ES-I3 (cell line): ENCODE data around the gene SCAMP5.

Experiments
- H3K36me3 ChIP-seq: 2 replicates; pipeline ENCODE4 v1.6.1; 2013; ENCODE audit warnings: mild to moderate bottlenecking, low read length, control low read depth, moderate library complexity; ENCODE audit not compliant: insufficient read depth
- H3K4me1 ChIP-seq: 2 replicates; pipeline ENCODE4 v1.6.1; 2013; ENCODE audit warnings: mild to moderate bottlenecking, control low read depth, low read length; ENCODE audit not compliant: insufficient read depth
- H3K9ac ChIP-seq: 2 replicates; pipeline ENCODE4 v1.6.1; 2013; ENCODE audit warnings: low read depth, mild to moderate bottlenecking, low read length, moderate library complexity
- H3K9me3 ChIP-seq: 2 replicates; pipeline ENCODE4 v1.6.1; 2013; ENCODE audit warnings: mild to moderate bottlenecking, low read length, moderate library complexity; ENCODE audit not compliant: control insufficient read depth, insufficient read depth

Gene SCAMP5

GRCh38 chr15:75034615-75035014 is 39.3 kb downstream of the SCAMP5 start:
- H3K36me3 ChIP-seq: 0 out of 2 replicates have a peak, but pooled peaks cover 2% of the 10 kb centered on the region
- no peak overlapping the region for H3K9ac ChIP-seq
- H3K9me3 ChIP-seq: no peaks in the 10 kb centered on the region
- peaks cover 16% of the 10 kb centered on the region; the same call in 1 of the 2 replicates for H3K4me1 ChIP-seq

GRCh38 chr15:75036212-75036616 is 40.9 kb downstream of the SCAMP5 start:
- peaks cover 10% of the 10 kb centered on the region; the same call in 1 of the 2 replicates for H3K4me1 ChIP-seq
- no peak overlapping the region for H3K9ac ChIP-seq
- H3K36me3 ChIP-seq: 0 out of 2 replicates have a peak, but pooled peaks cover 2% of the 10 kb centered on the region
- H3K9me3 ChIP-seq: no peaks in the 10 kb centered on the region

- H3K4me1 ChIP-seq: peaks cover 2% of the 10 kb centered on the region; the same call in 1 of the 2 replicates
- no peak overlapping the region for H3K9ac ChIP-seq
- H3K9me3 ChIP-seq: no peaks in the 10 kb centered on the region
- no peaks in the 10 kb centered on the region for H3K36me3 ChIP-seq
Observed at GRCh38 chr15:75037685-75038084, 42.3 kb downstream of the SCAMP5 start.

DNA sequence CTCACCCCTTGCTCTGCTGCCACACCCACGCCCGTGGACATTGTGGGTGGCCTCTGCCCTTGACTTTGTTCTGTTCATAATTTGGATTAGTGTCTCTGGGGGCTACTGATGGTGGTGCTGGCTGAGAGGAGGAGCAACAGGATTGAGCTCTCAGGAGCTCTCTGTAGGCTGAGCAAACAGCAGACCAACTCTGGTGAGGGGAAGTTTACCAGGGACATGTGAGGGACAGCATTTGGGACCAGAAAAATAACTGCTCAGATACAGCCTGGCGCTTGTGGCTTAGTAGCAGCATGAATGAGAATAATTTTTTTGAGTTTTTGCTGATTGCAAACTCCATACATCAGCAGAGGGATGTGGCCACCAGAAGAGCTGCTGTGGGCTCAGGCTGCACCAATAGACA is 42.9 kb downstream of the SCAMP5 start:
- peaks cover 3% of the 10 kb centered on the region; the same call in 1 of the 2 replicates for H3K4me1 ChIP-seq
- no peaks in the 10 kb centered on the region for H3K9me3 ChIP-seq
- H3K36me3 ChIP-seq: no peaks in the 10 kb centered on the region
- no peak overlapping the region for H3K9ac ChIP-seq

DNA sequence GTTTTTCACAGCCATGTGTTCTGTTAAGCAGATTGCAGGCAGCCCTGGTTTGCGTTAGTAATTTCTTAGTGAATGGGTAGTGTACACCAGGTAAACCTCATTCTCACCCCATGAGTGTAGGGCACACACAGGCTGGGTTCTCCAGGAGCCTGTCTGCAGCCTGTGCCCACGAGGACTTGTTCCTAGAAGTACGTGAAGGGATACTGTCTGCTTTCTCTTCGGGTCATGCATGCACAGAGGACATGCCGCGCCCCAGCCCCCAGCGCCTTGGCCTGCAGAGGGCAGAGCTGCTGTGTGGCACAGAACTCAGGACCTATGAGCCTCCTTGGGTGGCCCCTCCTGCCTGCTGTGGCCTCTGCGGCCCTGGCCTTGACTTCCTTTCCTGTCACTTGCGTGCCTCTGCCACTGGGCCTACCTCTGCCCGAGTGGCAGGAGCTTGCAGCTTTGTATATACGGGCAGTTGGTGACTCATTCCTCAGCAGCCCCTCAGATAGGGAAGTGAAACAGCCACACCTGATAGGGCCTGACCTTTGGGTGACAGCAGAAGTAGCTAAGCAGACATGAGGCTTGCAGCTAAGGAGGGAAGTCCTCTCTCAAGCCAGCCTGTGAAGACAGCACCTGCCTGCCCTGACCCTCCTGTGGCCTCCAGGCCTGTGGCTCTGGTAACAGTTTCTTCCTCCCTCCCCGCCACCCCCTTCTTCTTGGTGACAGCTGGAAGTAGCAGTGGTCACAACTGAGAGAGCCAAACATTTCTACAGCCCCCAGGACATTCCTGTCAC is 47.6 kb downstream of the SCAMP5 start:
- Histone ChIP-seq H3K36me3 (no peaks in the 10 kb centered on the region), H3K4me1 (peaks cover 20% of the 10 kb centered on the region), H3K9me3 (no peaks in the 10 kb centered on the region), H3K9ac (no peak overlapping the region)

GRCh38 chr15:75043509-75044257 is 48.3 kb downstream of the SCAMP5 start:
- Histone ChIP-seq H3K9me3 (no peaks in the 10 kb centered on the region), H3K36me3 (peaks cover 3% of the 10 kb centered on the region; the same call in 1 of the 2 replicates), H3K9ac (no peak overlapping the region), H3K4me1 (peaks cover 20% of the 10 kb centered on the region)

DNA sequence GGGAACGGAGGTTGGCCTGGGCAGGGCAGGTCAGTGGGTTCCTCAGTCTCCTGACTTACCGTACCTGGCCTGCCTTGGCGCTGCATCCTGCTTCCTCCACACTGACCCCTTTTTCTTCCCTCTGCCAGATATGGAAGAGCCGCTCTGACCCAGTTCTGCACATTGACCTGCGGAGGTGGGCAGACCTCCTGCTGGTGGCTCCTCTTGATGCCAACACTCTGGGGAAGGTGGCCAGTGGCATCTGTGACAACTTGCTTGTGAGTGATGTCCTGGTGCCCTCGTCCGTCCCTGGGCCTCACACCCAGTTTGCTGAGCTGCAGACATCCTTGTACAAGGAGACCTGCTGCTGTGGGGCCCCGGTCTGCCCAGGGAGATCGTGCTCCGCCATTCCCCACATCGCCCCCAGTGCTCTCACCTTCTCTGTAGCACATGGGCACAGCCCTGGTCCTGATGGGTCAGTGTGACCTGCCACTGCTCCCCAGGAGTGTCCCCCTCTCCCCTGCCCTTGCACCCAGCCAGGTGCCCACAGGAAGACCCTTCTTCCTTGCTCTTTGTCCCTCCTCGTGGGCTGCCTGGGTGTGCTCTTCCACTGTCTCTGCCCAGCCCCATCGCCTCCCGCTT is 49.0 kb downstream of the SCAMP5 start:
- no peak overlapping the region for H3K9ac ChIP-seq
- no peaks in the 10 kb centered on the region for H3K9me3 ChIP-seq
- peaks cover 20% of the 10 kb centered on the region for H3K4me1 ChIP-seq
- peaks cover 6% of the 10 kb centered on the region; the same call in 1 of the 2 replicates for H3K36me3 ChIP-seq

GRCh38 chr15:75045332-75046015 is 50.1 kb downstream of the SCAMP5 start:
- Histone ChIP-seq H3K9me3 (no peaks in the 10 kb centered on the region), H3K4me1 (peaks cover 20% of the 10 kb centered on the region), H3K36me3 (peaks cover 6% of the 10 kb centered on the region; the same call in 1 of the 2 replicates), H3K9ac (no peak overlapping the region)

DNA sequence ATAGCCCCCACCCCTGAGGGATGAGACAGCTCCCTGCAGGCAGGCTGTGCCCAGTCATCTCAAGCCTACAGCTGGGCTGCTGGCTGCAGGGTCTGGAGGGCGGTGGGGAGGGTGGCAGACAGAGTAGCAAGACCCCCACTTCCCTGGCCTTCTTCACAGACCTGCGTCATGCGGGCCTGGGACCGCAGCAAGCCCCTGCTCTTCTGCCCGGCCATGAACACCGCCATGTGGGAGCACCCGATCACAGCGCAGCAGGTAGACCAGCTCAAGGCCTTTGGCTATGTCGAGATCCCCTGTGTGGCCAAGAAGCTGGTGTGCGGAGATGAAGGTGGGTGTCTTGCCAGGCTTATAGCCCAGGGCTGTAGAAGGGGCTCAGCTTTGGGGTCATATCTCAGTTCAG is 53.0 kb downstream of the SCAMP5 start:
- no peaks in the 10 kb centered on the region for H3K9me3 ChIP-seq
- H3K36me3 ChIP-seq: peaks cover 6% of the 10 kb centered on the region; the same call in 1 of the 2 replicates
- peaks cover 17% of the 10 kb centered on the region for H3K4me1 ChIP-seq
- H3K9ac ChIP-seq: no peak overlapping the region

GRCh38 chr15:75049392-75049791 is 54.0 kb downstream of the SCAMP5 start:
- H3K9me3 ChIP-seq: no peaks in the 10 kb centered on the region
- no peak overlapping the region for H3K9ac ChIP-seq
- peaks cover 6% of the 10 kb centered on the region; the same call in 1 of the 2 replicates for H3K36me3 ChIP-seq
- peaks cover 17% of the 10 kb centered on the region for H3K4me1 ChIP-seq

DNA sequence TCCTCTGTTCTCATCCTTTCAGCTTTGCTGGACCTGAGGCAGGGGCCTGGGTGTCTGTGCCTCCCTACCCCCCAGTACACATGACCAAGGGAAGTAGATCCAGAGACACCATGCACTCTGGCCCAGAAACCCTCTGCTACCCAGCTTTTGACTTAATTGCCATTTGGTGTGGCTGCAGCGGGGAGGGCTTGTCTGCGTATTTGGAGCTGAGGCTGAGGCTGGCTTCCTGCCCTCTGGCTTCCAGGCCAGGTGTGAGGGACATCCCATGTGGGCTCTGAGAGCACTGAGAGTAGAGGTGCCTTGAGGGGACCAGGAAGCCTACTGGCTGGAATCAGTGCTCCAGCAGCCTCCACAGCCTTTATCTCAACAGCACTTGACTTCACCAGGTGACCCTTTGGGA is 54.9 kb downstream of the SCAMP5 start:
- Histone ChIP-seq H3K4me1 (peaks cover 17% of the 10 kb centered on the region), H3K9me3 (no peaks in the 10 kb centered on the region), H3K36me3 (peaks cover 6% of the 10 kb centered on the region; the same call in 1 of the 2 replicates), H3K9ac (no peak overlapping the region)

- peaks cover 16% of the 10 kb centered on the region for H3K4me1 ChIP-seq
- H3K36me3 ChIP-seq: peaks cover 6% of the 10 kb centered on the region; the same call in 1 of the 2 replicates
- no peak overlapping the region for H3K9ac ChIP-seq
- no peaks in the 10 kb centered on the region for H3K9me3 ChIP-seq
Observed at GRCh38 chr15:75051191-75051608, 55.8 kb downstream of the SCAMP5 start.

GRCh38 chr15:75051711-75052110 is 56.3 kb downstream of the SCAMP5 start:
- peaks cover 6% of the 10 kb centered on the region; the same call in 1 of the 2 replicates for H3K36me3 ChIP-seq
- no peaks in the 10 kb centered on the region for H3K9me3 ChIP-seq
- H3K9ac ChIP-seq: no peak overlapping the region
- peaks cover 11% of the 10 kb centered on the region for H3K4me1 ChIP-seq
